ENCODE data around the gene PCDHB10.

PCDHB10 gene

GRCh38 chr5:141236516-141237313, 44.6 kb downstream of the PCDHB10 start:
- Histone ChIP-seq H3K4me3 (ENCODE audit: low read depth in 1 of 2, low read length in 2 of 2) (no peak overlapping the region), H3K27me3 (ENCODE audit: control insufficient read depth in 1 of 2, insufficient read depth in 2 of 2, low read length in 2 of 2) (no peaks in the 10 kb centered on the region), H3K36me3 (ENCODE audit: control insufficient read depth in 1 of 2, insufficient read depth in 2 of 2, low read length in 2 of 2) (no peaks in the 10 kb centered on the region), H3K27ac (ENCODE audit: low read depth, low read length) (no peak overlapping the region), H3K9ac (ENCODE audit: low read depth in 1 of 2, low read length in 2 of 2) (no peak overlapping the region), H3K9me3 (ENCODE audit: control insufficient read depth in 1 of 2, low read length in 2 of 2) (peaks cover 33 to 51% of the 10 kb centered on the region in 2 donors), H3K4me1 (ENCODE audit: control insufficient read depth in 1 of 2, insufficient read depth in 2 of 2, low read length in 2 of 2) (no peaks in the 10 kb centered on the region)

GRCh38 chr5:141241496-141241895, 49.3 kb downstream of the PCDHB10 start:
- Histone ChIP-seq H3K9me3 (ENCODE audit: control insufficient read depth in 1 of 2, low read length in 2 of 2) (peaks cover 45 to 64% of the 10 kb centered on the region in 2 donors), H3K9ac (ENCODE audit: low read depth in 1 of 2, low read length in 2 of 2) (no peak overlapping the region), H3K27ac (ENCODE audit: low read depth, low read length) (no peak overlapping the region), H3K4me3 (ENCODE audit: low read depth in 1 of 2, low read length in 2 of 2) (no peak overlapping the region), H3K4me1 (ENCODE audit: control insufficient read depth in 1 of 2, insufficient read depth in 2 of 2, low read length in 2 of 2) (no peaks in the 10 kb centered on the region), H3K27me3 (ENCODE audit: control insufficient read depth in 1 of 2, insufficient read depth in 2 of 2, low read length in 2 of 2) (no peaks in the 10 kb centered on the region), H3K36me3 (ENCODE audit: control insufficient read depth in 1 of 2, insufficient read depth in 2 of 2, low read length in 2 of 2) (no peaks in the 10 kb centered on the region)

Measured in duodenal mucosa (tissue), 2 donors.